Heart left ventricle (tissue), 16 donors: ENCODE results near the gene PLA2G4D. TPM values are rescaled to one million over a fixed set of nuclear protein-coding genes. Genes with fewer than 3 reads are reported as not detected.

Source experiments
- ATAC-seq, 4 donors: fragments of 200-7000 bp; cut with Tn5 transposase; one replicate each; pipeline ENCODE4 v1.9.1; 2020 to 2022; ENCODE audit warnings: moderate library complexity in 4 of 4, mild to moderate bottlenecking in 3 of 4, moderate number of reproducible peaks in 1 of 4
- DNase-seq, 5 donors: peaks; one replicate each; pipeline ENCODE4 v3.0.0-alpha.2; 2020
- H3K27ac ChIP-seq, 12 donors: fragments of 200-600 bp; sonication (generic) in 4 of 12; one replicate each; pipeline versions ENCODE4 v1.5.0 to v1.8.0; 2016 to 2022; ENCODE audit warnings: mild to moderate bottlenecking in 2 of 12
- H3K27me3 ChIP-seq, 9 donors: fragments of 200-600 bp; sonication (generic) in 2 of 9; one replicate each; pipeline versions ENCODE4 v1.5.1 to v1.8.0; 2016 to 2022; ENCODE audit warnings: mild to moderate bottlenecking in 3 of 9
- H3K36me3 ChIP-seq, 9 donors: fragments of 200-600 bp; sonication (generic) in 2 of 9; one replicate each; pipeline versions ENCODE4 v1.5.0 to v1.8.0; 2018 to 2022; ENCODE audit warnings: mild to moderate bottlenecking in 2 of 9
- H3K4me1 ChIP-seq, 12 donors: fragments of 200-600 bp; sonication (generic) in 4 of 12; one replicate each; pipeline versions ENCODE4 v1.5.0 to v1.8.0; 2016 to 2022; ENCODE audit warnings: mild to moderate bottlenecking in 3 of 12
- H3K4me3 ChIP-seq, 12 donors: fragments of 200-600 bp; sonication (generic) in 4 of 12; one replicate each; pipeline versions ENCODE4 v1.5.0 to v1.8.0; 2017 to 2022; ENCODE audit warnings: mild to moderate bottlenecking in 9 of 12, moderate library complexity in 4 of 12
- H3K9me3 ChIP-seq, 12 donors: fragments of 200-600 bp; sonication (generic) in 4 of 12; one replicate each; pipeline versions ENCODE4 v1.5.0 to v1.8.0; 2016 to 2022; ENCODE audit warnings: mild to moderate bottlenecking in 1 of 12
- POLR2A ChIP-seq, 2 donors: fragments of 450-650 bp; IDR thresholded peaks; one replicate each; pipeline ENCODE4 v1.6.1; 2017; ENCODE audit warnings: antibody characterized with exemption in 2 of 2, mild to moderate bottlenecking in 2 of 2, moderate library complexity in 2 of 2
- WGBS, 4 donors: extraction: QIAGEN DNeasy Blood & Tissue Kit in 2 of 4; methylation state at CpG; one replicate each; pipeline versions ENCODE4 v1.1.5 to v1.1.7; 2013 to 2018; 5-methylcytosine and 5-hydroxymethylcytosine counted together
- intact Hi-C, 10 donors: fragments of 100-400 bp; cut with DNase I; formaldehyde crosslinking; loops; one replicate each; pipeline versions ENCODE4 v1.11.1 to v1.14.2; 2022
- polyA plus RNA-seq, 2 donors: library from polyadenylated mRNA; stranded (reverse); fragments of 200-250 nt; gene quantifications; one replicate each; pipeline ENCODE4 v1.2.3, GENCODE V29; 2013
- total RNA-seq, 9 donors: library from RNA; depleted of rRNA in 2 of 9; stranded (reverse); fragments of >200 nt in 2 of 9; fragmentation: NEBNext Ultra II Directional in 3 of 9; extraction: Animal tissue kit (Norgen Biotek cat#: 25700) in 3 of 9; gene quantifications; one replicate each; pipeline versions ENCODE4 v1.1.0 to v1.2.4, GENCODE V29; 2016 to 2023
- TF ChIP-seq, protein P1 (sequence below), 12 donors: fragments of 200-600 bp; sonication (generic) in 4 of 12; IDR thresholded peaks; one replicate each; pipeline versions ENCODE4 v1.5.0 to v1.8.0; 2018 to 2022; ENCODE audit warnings: antibody characterized with exemption in 12 of 12, mild to moderate bottlenecking in 5 of 12
- donor health status: ischemic (EF 13 %, LVEDD 7.1; RV severe dilation, severe dysfunction).
- donor health status: healthy with polysubstance abuse.
- donor health status: DM: no; HTN: yes; CAD: no.
- donor health status: DM: no; HTN: no; CAD: no.
- donor health status: ischemic (EF 25% LVEDD 6.9; RV normal size, moderate dysfunction).
- donor health status: ischemic (EF 25% LVEDD 5.7; RV mildly dilated, moderate dysfunction).
- donor health status: healthy.
- donor health status: DM: yes; HTN: yes; CAD: no.
- donor health status: ischemic (EF 35%, LVEDD 5.7; RV mildly dilated, moderate dysfunction).
- donor health status: nonischemic (EF 11% LVEDD 7.7; RV severe dilation, severe dysfunction).
- donor health status: DM: yes; HTN: yes; CAD: no.
- donor health status: PGD.
- donor health status: ischemic (EF 29% LVEDD 5.4; RV normal size, mild dysfunction).
- donor health status: nonischemic (EF 23%, LVEDD 6.1; RV moderate dilation, normal function).

PLA2G4D gene
- total and polyA plus RNA-seq, 11 donors: not detected

- 45 to 68% (median 55%) methylated on average over 7 of the region's 7 CpGs for WGBS, 4 donors
These were observed 4.0 kb downstream of the PLA2G4D start for GRCh38 chr15:42090370-42090769.

DNA sequence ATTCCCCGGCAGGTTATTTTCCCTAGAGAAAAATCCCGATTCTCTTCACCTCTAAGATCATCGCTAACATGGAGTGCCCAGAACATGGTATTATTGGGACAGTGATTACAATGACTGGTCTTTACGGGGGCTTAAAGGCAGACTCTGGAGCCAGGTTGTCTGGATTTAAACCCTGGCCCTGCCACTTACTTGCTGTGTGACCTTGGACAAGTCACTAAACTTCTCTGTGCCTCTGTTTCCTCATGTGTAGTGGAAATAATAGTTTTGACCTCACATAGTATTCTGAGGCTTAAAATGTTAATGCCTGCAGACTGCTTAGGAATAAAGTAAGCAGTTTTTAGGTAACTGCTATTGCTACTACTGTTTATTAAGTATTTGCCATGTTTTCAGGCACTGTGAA is 4.4 kb downstream of the PLA2G4D start:
- 94 to 96% (median 95%) methylated on average over 4 of the region's 4 CpGs for WGBS, 4 donors
- Histone ChIP-seq H3K4me3 (no peak overlapping the region), H3K9me3 (no peaks in the 10 kb centered on the region), H3K27me3 (peaks cover 0 to 6% (median 0%) of the 10 kb centered on the region in 9 donors), H3K36me3 (no peaks in the 10 kb centered on the region), H3K4me1 (peaks cover 0 to 18% (median 1%) of the 10 kb centered on the region in 12 donors), H3K27ac (no peak overlapping the region)
- TF ChIP-seq, protein P1, sequence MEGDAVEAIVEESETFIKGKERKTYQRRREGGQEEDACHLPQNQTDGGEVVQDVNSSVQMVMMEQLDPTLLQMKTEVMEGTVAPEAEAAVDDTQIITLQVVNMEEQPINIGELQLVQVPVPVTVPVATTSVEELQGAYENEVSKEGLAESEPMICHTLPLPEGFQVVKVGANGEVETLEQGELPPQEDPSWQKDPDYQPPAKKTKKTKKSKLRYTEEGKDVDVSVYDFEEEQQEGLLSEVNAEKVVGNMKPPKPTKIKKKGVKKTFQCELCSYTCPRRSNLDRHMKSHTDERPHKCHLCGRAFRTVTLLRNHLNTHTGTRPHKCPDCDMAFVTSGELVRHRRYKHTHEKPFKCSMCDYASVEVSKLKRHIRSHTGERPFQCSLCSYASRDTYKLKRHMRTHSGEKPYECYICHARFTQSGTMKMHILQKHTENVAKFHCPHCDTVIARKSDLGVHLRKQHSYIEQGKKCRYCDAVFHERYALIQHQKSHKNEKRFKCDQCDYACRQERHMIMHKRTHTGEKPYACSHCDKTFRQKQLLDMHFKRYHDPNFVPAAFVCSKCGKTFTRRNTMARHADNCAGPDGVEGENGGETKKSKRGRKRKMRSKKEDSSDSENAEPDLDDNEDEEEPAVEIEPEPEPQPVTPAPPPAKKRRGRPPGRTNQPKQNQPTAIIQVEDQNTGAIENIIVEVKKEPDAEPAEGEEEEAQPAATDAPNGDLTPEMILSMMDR (IDR thresholded peaks at IDR 0.05): no peak
- TF ChIP-seq POLR2A (IDR thresholded peaks at IDR 0.05): no peak
- no peak for ATAC-seq
- no peak for DNase-seq
- intact Hi-C loops: loop anchor here in 2 of 10 donors (5.0 kb wide), 1 partner anchor 42 kb away; no protein-coding TSS in a partner anchor

More at GRCh38 chr15:42090370-42090769, 4.0 kb downstream of the PLA2G4D start:
- Histone ChIP-seq H3K36me3 (no peaks in the 10 kb centered on the region), H3K27me3 (peaks cover 0 to 4% (median 0%) of the 10 kb centered on the region in 9 donors), H3K9me3 (no peaks in the 10 kb centered on the region), H3K4me3 (no peak overlapping the region), H3K27ac (no peak overlapping the region), H3K4me1 (peaks cover 0 to 18% (median 1%) of the 10 kb centered on the region in 12 donors)
- intact Hi-C loops: no loop called here
- no peak for TF ChIP-seq POLR2A (IDR thresholded peaks at IDR 0.05)
- TF ChIP-seq, protein P1 (IDR thresholded peaks at IDR 0.05): no peak
- DNase-seq: no peak
- ATAC-seq: no peak

DNA sequence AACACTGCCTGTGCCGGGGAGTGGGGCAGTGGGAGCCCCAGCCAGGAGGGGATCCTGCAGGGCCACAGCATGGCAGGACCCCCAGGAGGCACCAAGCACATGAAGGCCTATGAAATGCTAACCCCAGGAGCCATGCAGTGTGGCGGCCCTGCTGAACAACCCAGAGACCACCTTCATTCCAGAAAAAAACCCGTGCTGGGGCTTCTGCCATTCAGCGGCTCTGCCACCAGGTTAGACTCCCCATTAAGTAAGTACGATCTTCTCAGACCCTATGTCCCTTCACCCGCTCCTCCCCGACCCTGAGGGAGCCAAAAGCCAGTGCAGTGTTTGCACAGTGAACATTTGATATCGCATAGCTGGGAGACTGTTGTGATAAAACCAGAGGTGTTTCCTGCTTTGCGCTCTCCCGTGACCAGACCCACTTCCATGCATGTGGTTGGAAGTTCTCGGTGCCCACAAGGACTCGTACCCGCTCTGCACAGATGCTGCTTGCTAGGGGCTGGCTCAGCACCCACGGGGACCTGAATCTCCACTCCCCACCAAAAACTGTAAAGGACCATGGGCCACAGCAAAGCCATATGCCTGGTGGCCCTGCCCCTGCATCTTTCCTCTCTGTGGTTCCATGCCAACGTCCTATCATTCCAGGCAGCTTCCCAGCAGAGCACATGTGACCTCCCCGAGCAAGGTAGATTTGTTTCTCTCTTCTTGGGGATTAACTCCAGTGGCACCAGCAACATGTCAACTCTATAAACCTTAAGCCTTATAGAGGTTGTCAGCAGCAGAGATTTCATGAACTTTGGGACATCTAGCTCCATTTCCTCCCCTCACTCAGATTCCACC is 5.3 kb downstream of the PLA2G4D start:
- Histone ChIP-seq H3K9me3 (no peaks in the 10 kb centered on the region), H3K27me3 (peaks cover 0 to 16% (median 0%) of the 10 kb centered on the region in 9 donors), H3K36me3 (no peaks in the 10 kb centered on the region), H3K4me1 (peaks cover 0 to 24% (median 5%) of the 10 kb centered on the region in 12 donors), H3K27ac (no peak overlapping the region), H3K4me3 (no peak overlapping the region)
- 44 to 56% (median 53%) methylated on average over 13 to 16 of the region's 16 CpGs for WGBS, 4 donors
- ATAC-seq (peak in 1 of 4 donors; percentile 32), DNase-seq (no peak)
- TF ChIP-seq, protein P1 (IDR thresholded peaks at IDR 0.05): no peak
- intact Hi-C loops: loop anchor here in 2 of 10 donors (5.0 kb wide), 1 partner anchor 43 kb away; no protein-coding TSS in a partner anchor
